ENCODE measurements around the gene LRPAP1.

The LRPAP1 gene

GRCh38 chr4:3498901-3499510 is 33.2 kb downstream of the LRPAP1 start:
- DNase-seq, result no peak

- DNase-seq, result no peak
Observed at GRCh38 chr4:3498407-3498806, 33.8 kb downstream of the LRPAP1 start.

GRCh38 chr4:3497523-3498389 is 34.5 kb downstream of the LRPAP1 start:
- DNase-seq, result no peak

GRCh38 chr4:3497095-3497494 is 35.1 kb downstream of the LRPAP1 start:
- no peak for DNase-seq

GRCh38 chr4:3496021-3496420 is 36.2 kb downstream of the LRPAP1 start:
- no peak for DNase-seq

- DNase-seq, result no peak
Observed at GRCh38 chr4:3495204-3495975, 36.8 kb downstream of the LRPAP1 start.

- DNase-seq, result no peak
Observed at GRCh38 chr4:3494462-3494871, 37.8 kb downstream of the LRPAP1 start.

- DNase-seq, result no peak
Observed at GRCh38 chr4:3493720-3494461, 38.3 kb downstream of the LRPAP1 start.

GRCh38 chr4:3492741-3493719 is 39.2 kb downstream of the LRPAP1 start:
- DNase-seq, result no peak

- DNase-seq, result no peak
Observed at GRCh38 chr4:3491681-3492405, 40.4 kb downstream of the LRPAP1 start.

GRCh38 chr4:3489451-3489962 is 42.7 kb downstream of the LRPAP1 start:
- DNase-seq, result no peak

GRCh38 chr4:3488820-3489219 is 43.4 kb downstream of the LRPAP1 start:
- no peak for DNase-seq

- DNase-seq, result no peak
Observed at GRCh38 chr4:3487861-3488260, 44.4 kb downstream of the LRPAP1 start.

GRCh38 chr4:3486541-3487540 is 45.4 kb downstream of the LRPAP1 start:
- no peak for DNase-seq

- DNase-seq, result no peak
Observed at GRCh38 chr4:3485886-3486540, 46.2 kb downstream of the LRPAP1 start.

- DNase-seq, result peak; percentile 25
Observed at GRCh38 chr4:3485011-3485791, 47.0 kb downstream of the LRPAP1 start.

GRCh38 chr4:3484057-3484973 is 47.9 kb downstream of the LRPAP1 start:
- peak; percentile 27 for DNase-seq

All from MV-4-11 (cell line).